DMS53 treated with DMSO at 0.1 percent for 48 hours (cell line): ENCODE data around the gene ASIC2.

ENCODE experiments used
- DNase-seq: peaks from one replicate; lab custom pipeline; 2025; ENCODE audit not compliant: unreplicated experiment; lab: John Stamatoyannopoulos, UW

Gene ASIC2

GRCh38 chr17:33292981-33293867 lies at the start of gene ASIC2:
Gene ASIC2, minus strand, starts transcription at chr17:33293295.
- DNase-seq: no peak

- no peak for DNase-seq
Measured at GRCh38 chr17:33342025-33342424, 48.9 kb upstream of the ASIC2 start.

GRCh38 chr17:33338242-33338641 lies 45.1 kb upstream of the ASIC2 start:
- DNase-seq: no peak

- DNase-seq: no peak
Measured at GRCh38 chr17:33335491-33336173, 42.5 kb upstream of the ASIC2 start.

GRCh38 chr17:33334703-33335102 lies 41.6 kb upstream of the ASIC2 start:
- no peak for DNase-seq

- DNase-seq: no peak
Measured at GRCh38 chr17:33330877-33331276, 37.8 kb upstream of the ASIC2 start.

- DNase-seq: no peak
Measured at GRCh38 chr17:33328129-33328528, 35.0 kb upstream of the ASIC2 start.

GRCh38 chr17:33324736-33325135 lies 31.6 kb upstream of the ASIC2 start:
- DNase-seq: no peak

- DNase-seq: no peak
Measured at GRCh38 chr17:33322063-33322462, 29.0 kb upstream of the ASIC2 start.

- no peak for DNase-seq
Measured at GRCh38 chr17:33318241-33318640, 25.1 kb upstream of the ASIC2 start.

- DNase-seq: no peak
Measured at GRCh38 chr17:33316746-33317145, 23.7 kb upstream of the ASIC2 start.

GRCh38 chr17:33310296-33310695 lies 17.2 kb upstream of the ASIC2 start:
- no peak for DNase-seq

GRCh38 chr17:33303254-33303653 lies 10.2 kb upstream of the ASIC2 start:
- DNase-seq: no peak

- DNase-seq: no peak
Measured at GRCh38 chr17:33302394-33302793, 9.3 kb upstream of the ASIC2 start.

- DNase-seq: no peak
Measured at GRCh38 chr17:33300241-33300640, 7.1 kb upstream of the ASIC2 start.

GRCh38 chr17:33299115-33299514 lies 6.0 kb upstream of the ASIC2 start:
- DNase-seq: no peak

GRCh38 chr17:33297643-33298042 lies 4.5 kb upstream of the ASIC2 start:
- no peak for DNase-seq

- DNase-seq: no peak
Measured at GRCh38 chr17:33294994-33295393, 1.9 kb upstream of the ASIC2 start.

GRCh38 chr17:33292201-33292980 lies 704 bp downstream of the ASIC2 start:
- no peak for DNase-seq

- DNase-seq: no peak
Measured at GRCh38 chr17:33291248-33292200, 1.6 kb downstream of the ASIC2 start.
